ENCODE measurements around the gene PRDX6.
"Not testable (repeated sequence)": the region's sequence is repeated elsewhere in the genome, so short reads cannot be mapped to it uniquely, and the experiment has no call there.

PRDX6 gene

GRCh38 chr1:173467426-173467825 lies 9.7 kb upstream of the PRDX6 start:
- no peak for DNase-seq (ENCODE audit: low read depth, low spot score)

- DNase-seq (ENCODE audit: low read depth, low spot score) = no peak
Observed at GRCh38 chr1:173469656-173470055, 7.5 kb upstream of the PRDX6 start.

- DNase-seq (ENCODE audit: low read depth, low spot score) = no peak
Observed at GRCh38 chr1:173470608-173471007, 6.5 kb upstream of the PRDX6 start.

- DNase-seq (ENCODE audit: low read depth, low spot score) = peak; percentile 65
Observed at GRCh38 chr1:173473599-173474011, 3.5 kb upstream of the PRDX6 start.

- peak; percentile 22 for DNase-seq (ENCODE audit: low read depth, low spot score)
Observed at GRCh38 chr1:173474097-173474779, 2.9 kb upstream of the PRDX6 start.

GRCh38 chr1:173474780-173475421 lies 2.2 kb upstream of the PRDX6 start:
- DNase-seq (ENCODE audit: low read depth, low spot score) = not testable (repeated sequence)

- peak; percentile 64 for DNase-seq (ENCODE audit: low read depth, low spot score)
Observed at GRCh38 chr1:173475564-173476196, 1.5 kb upstream of the PRDX6 start.

- DNase-seq (ENCODE audit: low read depth, low spot score) = no peak
Observed at GRCh38 chr1:173476197-173476664, 904 bp upstream of the PRDX6 start.

- DNase-seq (ENCODE audit: low read depth, low spot score) = peak; percentile 91
Observed at GRCh38 chr1:173476665-173477285, 360 bp upstream of the PRDX6 start.

GRCh38 chr1:173478094-173478674 lies 1.0 kb downstream of the PRDX6 start:
- peak; percentile 70 for DNase-seq (ENCODE audit: low read depth, low spot score)

GRCh38 chr1:173479649-173480048 lies 2.5 kb downstream of the PRDX6 start:
- peak; percentile 26 for DNase-seq (ENCODE audit: low read depth, low spot score)

- DNase-seq (ENCODE audit: low read depth, low spot score) = no peak
Observed at GRCh38 chr1:173481195-173481772, 4.1 kb downstream of the PRDX6 start.

- DNase-seq (ENCODE audit: low read depth, low spot score) = no peak
Observed at GRCh38 chr1:173482683-173483082, 5.5 kb downstream of the PRDX6 start.

GRCh38 chr1:173484276-173484675 lies 7.1 kb downstream of the PRDX6 start:
- no peak for DNase-seq (ENCODE audit: low read depth, low spot score)

GRCh38 chr1:173485401-173485800 lies 8.3 kb downstream of the PRDX6 start:
- no peak for DNase-seq (ENCODE audit: low read depth, low spot score)

GRCh38 chr1:173488001-173488400 lies 10.9 kb downstream of the PRDX6 start:
- DNase-seq (ENCODE audit: low read depth, low spot score) = no peak

- DNase-seq (ENCODE audit: low read depth, low spot score) = no peak
Observed at GRCh38 chr1:173489149-173489600, 12.0 kb downstream of the PRDX6 start.

- DNase-seq (ENCODE audit: low read depth, low spot score) = no peak
Observed at GRCh38 chr1:173489929-173490328, 12.8 kb downstream of the PRDX6 start.

- no peak for DNase-seq (ENCODE audit: low read depth, low spot score)
Observed at GRCh38 chr1:173491508-173491907, 14.4 kb downstream of the PRDX6 start.

- DNase-seq (ENCODE audit: low read depth, low spot score) = not testable (repeated sequence)
Observed at GRCh38 chr1:173493125-173493524, 16.0 kb downstream of the PRDX6 start.

- no peak for DNase-seq (ENCODE audit: low read depth, low spot score)
Observed at GRCh38 chr1:173495609-173496267, 18.6 kb downstream of the PRDX6 start.

All from astrocyte of the hippocampus (primary cell).